Liver (tissue), 9 donors: ENCODE measurements around the gene PODXL2. TPM values are rescaled to one million over a fixed set of nuclear protein-coding genes. Genes with fewer than 3 reads are reported as not detected.

Experiments used
- DNase-seq: peaks from one replicate; pipeline ENCODE4 v3.0.0-alpha.2; 2017; ENCODE audit warnings: low spot score
- H3K27ac ChIP-seq, 2 donors: one replicate each; pipeline ENCODE4 v1.7.0; 2013; ENCODE audit warnings: inconsistent platforms in 2 of 2, low read length in 2 of 2, control low read depth in 1 of 2, low read depth in 1 of 2, mild to moderate bottlenecking in 1 of 2
- H3K27me3 ChIP-seq, 4 donors: one replicate each; pipeline versions ENCODE4 v1.6.1 to v1.7.0; 2013; ENCODE audit warnings: low read length in 3 of 4, inconsistent platforms in 1 of 4, mild to moderate bottlenecking in 1 of 4, moderate library complexity in 1 of 4; ENCODE audit not compliant: control insufficient read depth in 4 of 4, insufficient read depth in 4 of 4
- H3K36me3 ChIP-seq, 4 donors: one replicate each; pipeline versions ENCODE4 v1.6.1 to v1.7.0; 2013; ENCODE audit warnings: low read length in 3 of 4, mild to moderate bottlenecking in 3 of 4, low read depth in 1 of 4, moderate library complexity in 1 of 4; ENCODE audit not compliant: control insufficient read depth in 4 of 4, insufficient read depth in 3 of 4
- H3K4me1 ChIP-seq, 4 donors: one replicate each; pipeline versions ENCODE4 v1.6.1 to v1.7.0; 2013; ENCODE audit warnings: low read length in 3 of 4, mild to moderate bottlenecking in 3 of 4, moderate library complexity in 1 of 4; ENCODE audit not compliant: control insufficient read depth in 4 of 4, insufficient read depth in 4 of 4
- H3K4me3 ChIP-seq, 3 donors: one replicate each; pipeline versions ENCODE4 v1.6.1 to v1.7.0; 2013; ENCODE audit warnings: low read length in 3 of 3, control low read depth in 1 of 3, low read depth in 1 of 3, mild to moderate bottlenecking in 1 of 3
- H3K9ac ChIP-seq, 2 donors: one replicate each; pipeline ENCODE4 v1.7.0; 2013; ENCODE audit warnings: low read length in 2 of 2, mild to moderate bottlenecking in 2 of 2, moderate library complexity in 2 of 2, control low read depth in 1 of 2, low read depth in 1 of 2
- H3K9me3 ChIP-seq, 4 donors: one replicate each; pipeline versions ENCODE4 v1.6.1 to v1.7.0; 2013; ENCODE audit warnings: low read length in 3 of 4; ENCODE audit not compliant: control insufficient read depth in 4 of 4
- CTCF ChIP-seq: fragments of 150-350 bp; IDR thresholded peaks from 2 replicates; pipeline ENCODE4 v1.5.1; 2017; ENCODE audit warnings: improper control_type of control experiment, low read depth, low read length; ENCODE audit not compliant: missing input control
- EGR1 ChIP-seq, 2 donors: IDR thresholded peaks; 2 replicates each; pipeline ENCODE4 v1.6.1; 2016 to 2018; ENCODE audit warnings: antibody characterized with exemption in 2 of 2, low read depth in 2 of 2
- FOXA1 ChIP-seq: IDR thresholded peaks from 2 replicates; pipeline ENCODE4 v1.6.1; 2016; ENCODE audit warnings: antibody characterized with exemption
- FOXA2 ChIP-seq: IDR thresholded peaks from 2 replicates; pipeline ENCODE4 v1.6.1; 2016; ENCODE audit warnings: antibody characterized with exemption
- GABPA ChIP-seq, 2 donors: IDR thresholded peaks in 1 of 2; conservative IDR thresholded peaks in 1 of 2; 2 replicates each; pipeline ENCODE4 v1.6.1; 2016; ENCODE audit warnings: antibody characterized with exemption in 2 of 2, mild to moderate bottlenecking in 1 of 2, moderate library complexity in 1 of 2
- HNF4A ChIP-seq, 2 donors: conservative IDR thresholded peaks; 2 replicates each; pipeline ENCODE4 v1.6.1; 2016; ENCODE audit warnings: antibody characterized with exemption in 2 of 2, mild to moderate bottlenecking in 2 of 2
- HNF4G ChIP-seq: IDR thresholded peaks from 2 replicates; pipeline ENCODE4 v1.6.1; 2016; ENCODE audit warnings: antibody characterized with exemption
- JUND ChIP-seq, 2 donors: IDR thresholded peaks; 2 replicates each; pipeline ENCODE4 v1.6.1; 2016; ENCODE audit warnings: antibody characterized with exemption in 2 of 2
- MAX ChIP-seq: IDR thresholded peaks from 2 replicates; pipeline ENCODE4 v1.6.1; 2016; ENCODE audit warnings: antibody characterized with exemption
- NR2F2 ChIP-seq: IDR thresholded peaks from 2 replicates; pipeline ENCODE4 v1.6.1; 2016; ENCODE audit warnings: antibody characterized with exemption
- RAD21 ChIP-seq, 2 donors: IDR thresholded peaks; 2 replicates each; pipeline ENCODE4 v1.6.1; 2016; ENCODE audit warnings: antibody characterized with exemption in 2 of 2, mild to moderate bottlenecking in 2 of 2
- RXRA ChIP-seq, 2 donors: IDR thresholded peaks; 2 replicates each; pipeline ENCODE4 v1.6.1; 2017 to 2018; ENCODE audit warnings: antibody characterized with exemption in 2 of 2, mild to moderate bottlenecking in 1 of 2
- SP1 ChIP-seq: IDR thresholded peaks from 2 replicates; pipeline ENCODE4 v1.6.1; 2018; ENCODE audit warnings: antibody characterized with exemption, mild to moderate bottlenecking
- TAF1 ChIP-seq: conservative IDR thresholded peaks from 2 replicates; pipeline ENCODE4 v1.6.1; 2016; ENCODE audit warnings: antibody characterized with exemption, mild to moderate bottlenecking
- YY1 ChIP-seq: IDR thresholded peaks from 2 replicates; pipeline ENCODE4 v1.6.1; 2016; ENCODE audit warnings: antibody characterized with exemption, mild to moderate bottlenecking
- ZBTB33 ChIP-seq: IDR thresholded peaks from 2 replicates; pipeline ENCODE4 v1.6.1; 2016; ENCODE audit warnings: antibody characterized with exemption
- WGBS: extraction: QIAGEN DNeasy Blood & Tissue Kit; methylation state at CpG from one replicate; pipeline ENCODE4 v1.1.7; 2013; 5-methylcytosine and 5-hydroxymethylcytosine counted together
- polyA plus RNA-seq, 2 donors: library from polyadenylated mRNA; stranded (reverse) in 1 of 2; unstranded in 1 of 2; fragments of 200-250 nt in 1 of 2; fragments of >200 nt in 1 of 2; fragmentation: Nextera tagmentation in 1 of 2; extraction: Ambion mirVana in 1 of 2; gene quantifications; one replicate each; pipeline versions ENCODE4 v1.2.1 to v1.2.3, GENCODE V29; 2013 to 2015
- total RNA-seq, 2 donors: library from RNA; depleted of rRNA; stranded (reverse); fragments of >200 nt; gene quantifications; one replicate each; pipeline ENCODE4 v1.2.3, GENCODE V29; 2014
- TF ChIP-seq, protein P1 (sequence below): IDR thresholded peaks from 2 replicates; pipeline ENCODE4 v1.6.1; 2016; ENCODE audit warnings: antibody characterized with exemption, mild to moderate bottlenecking
- TF ChIP-seq, protein P2 (sequence below): IDR thresholded peaks from 2 replicates; pipeline ENCODE4 v1.6.1; 2016; ENCODE audit warnings: antibody characterized with exemption
- donor health status: healthy.
- donor health status: healthy.
- donor health status: healthy.
- donor health status: healthy.
- donor health status: healthy.

The PODXL2 gene
- total and polyA plus RNA-seq, 4 donors: 0.47 to 1.4 (median 0.88) TPM

DNA sequence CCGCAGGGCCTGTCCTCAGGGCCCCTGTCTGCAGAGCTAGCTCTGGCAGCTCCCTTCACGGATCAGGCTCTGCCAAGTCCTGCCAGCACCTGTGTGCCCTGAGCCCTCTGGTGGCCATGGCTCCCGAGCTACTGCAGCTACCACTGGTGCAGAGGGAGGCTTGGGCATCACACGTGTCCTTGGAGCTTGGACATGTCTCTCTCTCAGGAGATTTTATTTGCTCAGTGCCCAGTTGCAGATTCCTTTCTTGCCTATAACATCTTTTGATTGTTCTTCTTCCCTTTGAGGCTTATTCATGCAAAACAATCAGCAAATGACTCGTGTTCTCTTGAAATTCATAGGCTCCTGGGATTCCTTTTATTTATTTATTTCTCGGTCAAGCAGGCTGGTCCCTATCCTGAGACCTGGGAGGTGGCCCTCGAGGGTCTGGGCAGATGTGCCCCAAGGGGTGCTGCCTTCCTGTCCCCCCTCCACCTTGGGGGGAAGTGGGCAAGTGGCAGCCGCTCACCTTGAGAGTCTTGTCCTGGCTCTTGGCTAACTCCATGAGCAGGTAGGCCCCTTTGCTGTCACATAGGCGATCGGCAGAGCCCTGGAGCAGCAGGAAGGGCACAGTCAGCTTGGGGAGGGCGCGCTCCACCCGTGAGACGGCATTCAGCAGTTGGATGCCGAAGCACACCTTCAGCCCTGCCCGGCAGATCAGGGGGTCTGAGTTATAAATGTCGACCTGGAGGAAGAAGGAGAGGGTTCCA, 65.7 kb downstream of the PODXL2 start:
- Histone ChIP-seq H3K9ac (no peak overlapping the region), H3K4me3 (no peak overlapping the region), H3K9me3 (no peaks in the 10 kb centered on the region), H3K27me3 (no peaks in the 10 kb centered on the region), H3K27ac (no peak overlapping the region), H3K36me3 (peaks cover 5 to 20% (median 12%) of the 10 kb centered on the region in 4 donors), H3K4me1 (peaks cover 8 to 28% (median 26%) of the 10 kb centered on the region in 4 donors)
- TF ChIP-seq GABPA (IDR thresholded peaks at IDR 0.05 in 1 of 2, conservative IDR thresholded peaks at IDR 0.05 in 1 of 2) (no peak), RXRA (IDR thresholded peaks at IDR 0.05) (peak in 1 of 2 donors; percentile 23), RAD21 (IDR thresholded peaks at IDR 0.05) (peak; percentile 70 to 77), CTCF (peak; percentile 45)
- WGBS: 79% methylated on average over 17 of the region's 17 CpGs
- no peak for DNase-seq

DNA sequence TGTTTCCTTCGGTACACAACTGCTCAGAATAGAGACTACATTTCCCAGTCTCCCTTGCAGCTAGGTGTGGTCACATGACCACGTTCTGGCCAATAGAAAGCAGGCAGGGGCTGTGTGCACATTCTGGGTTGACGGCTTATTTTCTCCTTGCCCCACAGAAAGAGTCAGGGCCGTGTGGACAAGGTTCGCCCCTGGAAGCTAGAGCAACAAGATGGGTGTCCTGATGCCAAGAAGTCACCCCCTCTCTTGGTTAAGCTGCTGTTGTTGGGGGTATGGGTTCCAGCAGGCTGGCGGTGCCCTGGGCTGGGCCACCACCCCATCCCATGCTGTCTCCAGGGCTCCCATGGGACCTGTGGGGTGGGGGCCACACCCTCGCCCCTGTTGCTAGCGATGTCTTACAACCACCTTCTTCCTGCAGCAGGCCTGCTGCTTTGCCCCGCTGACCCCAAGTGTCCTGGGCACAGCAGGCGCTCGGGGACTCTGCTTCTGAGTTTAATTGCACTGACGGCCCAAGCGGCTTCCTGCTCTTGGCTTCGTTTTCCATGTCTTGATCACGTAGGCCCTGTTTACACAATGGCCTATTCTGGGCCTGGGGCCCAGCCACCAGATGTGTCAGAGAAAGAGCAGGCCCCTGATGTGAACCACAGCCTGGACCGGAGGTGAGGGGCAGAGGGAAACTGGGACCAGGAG, 68.7 kb downstream of the PODXL2 start:
- Histone ChIP-seq H3K4me3 (no peak overlapping the region), H3K36me3 (peaks cover 3 to 10% (median 6%) of the 10 kb centered on the region in 4 donors), H3K27me3 (no peaks in the 10 kb centered on the region), H3K9ac (no peak overlapping the region), H3K4me1 (peaks cover 11 to 56% (median 47%) of the 10 kb centered on the region in 4 donors), H3K27ac (peak overlapping the region; percentile 80 to 87), H3K9me3 (no peaks in the 10 kb centered on the region)
- DNase-seq: peak; percentile 78
- 49% methylated on average over 16 of the region's 16 CpGs for WGBS
- TF ChIP-seq SP1: peak; percentile 37
- peak in 1 of 2 donors; percentile 63 for TF ChIP-seq HNF4A (conservative IDR thresholded peaks at IDR 0.05)
- TF ChIP-seq TAF1: no peak
- TF ChIP-seq NR2F2: peak; percentile 69
- peak in 1 of 2 donors; percentile 82 for TF ChIP-seq RXRA (IDR thresholded peaks at IDR 0.05)
- TF ChIP-seq FOXA1: peak; percentile 96
- TF ChIP-seq, protein P1, sequence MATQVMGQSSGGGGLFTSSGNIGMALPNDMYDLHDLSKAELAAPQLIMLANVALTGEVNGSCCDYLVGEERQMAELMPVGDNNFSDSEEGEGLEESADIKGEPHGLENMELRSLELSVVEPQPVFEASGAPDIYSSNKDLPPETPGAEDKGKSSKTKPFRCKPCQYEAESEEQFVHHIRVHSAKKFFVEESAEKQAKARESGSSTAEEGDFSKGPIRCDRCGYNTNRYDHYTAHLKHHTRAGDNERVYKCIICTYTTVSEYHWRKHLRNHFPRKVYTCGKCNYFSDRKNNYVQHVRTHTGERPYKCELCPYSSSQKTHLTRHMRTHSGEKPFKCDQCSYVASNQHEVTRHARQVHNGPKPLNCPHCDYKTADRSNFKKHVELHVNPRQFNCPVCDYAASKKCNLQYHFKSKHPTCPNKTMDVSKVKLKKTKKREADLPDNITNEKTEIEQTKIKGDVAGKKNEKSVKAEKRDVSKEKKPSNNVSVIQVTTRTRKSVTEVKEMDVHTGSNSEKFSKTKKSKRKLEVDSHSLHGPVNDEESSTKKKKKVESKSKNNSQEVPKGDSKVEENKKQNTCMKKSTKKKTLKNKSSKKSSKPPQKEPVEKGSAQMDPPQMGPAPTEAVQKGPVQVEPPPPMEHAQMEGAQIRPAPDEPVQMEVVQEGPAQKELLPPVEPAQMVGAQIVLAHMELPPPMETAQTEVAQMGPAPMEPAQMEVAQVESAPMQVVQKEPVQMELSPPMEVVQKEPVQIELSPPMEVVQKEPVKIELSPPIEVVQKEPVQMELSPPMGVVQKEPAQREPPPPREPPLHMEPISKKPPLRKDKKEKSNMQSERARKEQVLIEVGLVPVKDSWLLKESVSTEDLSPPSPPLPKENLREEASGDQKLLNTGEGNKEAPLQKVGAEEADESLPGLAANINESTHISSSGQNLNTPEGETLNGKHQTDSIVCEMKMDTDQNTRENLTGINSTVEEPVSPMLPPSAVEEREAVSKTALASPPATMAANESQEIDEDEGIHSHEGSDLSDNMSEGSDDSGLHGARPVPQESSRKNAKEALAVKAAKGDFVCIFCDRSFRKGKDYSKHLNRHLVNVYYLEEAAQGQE: no peak
- TF ChIP-seq GABPA (IDR thresholded peaks at IDR 0.05 in 1 of 2, conservative IDR thresholded peaks at IDR 0.05 in 1 of 2): no peak
- no peak for TF ChIP-seq MAX
- TF ChIP-seq FOXA2: peak; percentile 94
- TF ChIP-seq RAD21 (IDR thresholded peaks at IDR 0.05): peak; percentile 17 to 43
- peak in 1 of 2 donors; percentile 45 for TF ChIP-seq JUND (IDR thresholded peaks at IDR 0.05)
- TF ChIP-seq, protein P2, sequence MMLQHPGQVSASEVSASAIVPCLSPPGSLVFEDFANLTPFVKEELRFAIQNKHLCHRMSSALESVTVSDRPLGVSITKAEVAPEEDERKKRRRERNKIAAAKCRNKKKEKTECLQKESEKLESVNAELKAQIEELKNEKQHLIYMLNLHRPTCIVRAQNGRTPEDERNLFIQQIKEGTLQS: no peak
- no peak for TF ChIP-seq CTCF
- TF ChIP-seq YY1: peak; percentile 56
- TF ChIP-seq ZBTB33: no peak
- no peak for TF ChIP-seq HNF4G
- TF ChIP-seq EGR1 (IDR thresholded peaks at IDR 0.05; ENCODE audit: low read depth in 2 of 2): no peak
